Stomach (tissue), 4 donors: ENCODE data around the gene SRPRB.

Source experiments
- POLR2A ChIP-seq, 4 donors: fragments of 450-650 bp; IDR thresholded peaks; one replicate each; pipeline ENCODE4 v1.6.1; 2016; ENCODE audit warnings: antibody characterized with exemption in 4 of 4, control low read depth in 2 of 4, mild to moderate bottlenecking in 1 of 4, moderate library complexity in 1 of 4
- POLR2AphosphoS5 ChIP-seq, 3 donors: sonication (generic); formaldehyde crosslinking; IDR thresholded peaks; one replicate each; pipeline ENCODE4 v1.6.1; 2016; ENCODE audit warnings: antibody characterized with exemption in 3 of 3
- TF ChIP-seq, protein P1 (sequence below), 7 experiments: fragments of 450-650 bp in 4 of 7; fragments of 200-600 bp in 3 of 7; sonication (generic) in 3 of 7; IDR thresholded peaks; one replicate each; pipeline ENCODE4 v1.5.1; 2016 to 2019; ENCODE audit warnings: antibody characterized with exemption in 7 of 7, control low read depth in 2 of 7, mild to moderate bottlenecking in 1 of 7

DNA sequence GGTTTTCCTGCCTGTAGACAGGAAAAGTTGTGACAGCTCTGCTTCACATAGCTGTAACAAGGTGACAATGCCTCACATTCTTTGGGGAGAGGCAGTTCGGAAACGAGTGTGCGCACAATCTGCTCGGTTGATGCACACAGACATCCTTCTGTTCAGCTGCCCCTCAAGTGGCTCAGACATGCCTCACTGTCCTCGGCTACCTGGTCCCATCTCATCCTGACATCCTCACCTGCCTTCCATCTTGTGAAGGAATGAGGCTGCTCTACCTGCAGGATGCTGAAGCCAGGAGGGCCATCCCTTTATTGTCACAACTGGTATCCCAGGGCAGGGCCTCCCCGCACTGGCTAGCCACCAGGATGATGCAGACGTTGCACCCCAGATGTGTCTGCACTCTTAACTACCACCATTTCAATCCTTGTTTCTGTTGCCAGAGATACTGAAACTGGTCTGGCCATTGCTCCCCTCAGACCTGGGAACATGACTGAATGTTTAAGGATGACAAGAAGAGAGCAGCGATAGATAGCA, 19.4 kb downstream of the SRPRB start:
- TF ChIP-seq POLR2AphosphoS5 (IDR thresholded peaks at IDR 0.05) (no peak), POLR2A (IDR thresholded peaks at IDR 0.05) (no peak)
- TF ChIP-seq, protein P1, sequence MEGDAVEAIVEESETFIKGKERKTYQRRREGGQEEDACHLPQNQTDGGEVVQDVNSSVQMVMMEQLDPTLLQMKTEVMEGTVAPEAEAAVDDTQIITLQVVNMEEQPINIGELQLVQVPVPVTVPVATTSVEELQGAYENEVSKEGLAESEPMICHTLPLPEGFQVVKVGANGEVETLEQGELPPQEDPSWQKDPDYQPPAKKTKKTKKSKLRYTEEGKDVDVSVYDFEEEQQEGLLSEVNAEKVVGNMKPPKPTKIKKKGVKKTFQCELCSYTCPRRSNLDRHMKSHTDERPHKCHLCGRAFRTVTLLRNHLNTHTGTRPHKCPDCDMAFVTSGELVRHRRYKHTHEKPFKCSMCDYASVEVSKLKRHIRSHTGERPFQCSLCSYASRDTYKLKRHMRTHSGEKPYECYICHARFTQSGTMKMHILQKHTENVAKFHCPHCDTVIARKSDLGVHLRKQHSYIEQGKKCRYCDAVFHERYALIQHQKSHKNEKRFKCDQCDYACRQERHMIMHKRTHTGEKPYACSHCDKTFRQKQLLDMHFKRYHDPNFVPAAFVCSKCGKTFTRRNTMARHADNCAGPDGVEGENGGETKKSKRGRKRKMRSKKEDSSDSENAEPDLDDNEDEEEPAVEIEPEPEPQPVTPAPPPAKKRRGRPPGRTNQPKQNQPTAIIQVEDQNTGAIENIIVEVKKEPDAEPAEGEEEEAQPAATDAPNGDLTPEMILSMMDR (IDR thresholded peaks at IDR 0.05), result no peak
